Gastrocnemius medialis (tissue), 4 donors: Measurements from ENCODE around the gene CCDC87.

ENCODE experiments used
- POLR2A ChIP-seq, 2 donors: fragments of 450-650 bp; IDR thresholded peaks; one replicate each; pipeline ENCODE4 v1.6.1; 2017; ENCODE audit warnings: antibody characterized with exemption in 2 of 2, mild to moderate bottlenecking in 2 of 2, moderate library complexity in 2 of 2
- TF ChIP-seq, protein P1 (sequence below), 5 experiments: fragments of 450-650 bp in 3 of 5; fragments of 200-600 bp in 2 of 5; sonication (generic) in 2 of 5; IDR thresholded peaks in 4 of 5; conservative IDR thresholded peaks in 1 of 5; 1 replicate in 4 of 5; 2 replicates in 1 of 5; pipeline ENCODE4 v1.5.1; 2016 to 2019; ENCODE audit warnings: antibody characterized with exemption in 5 of 5, mild to moderate bottlenecking in 3 of 5, moderate library complexity in 3 of 5

DNA sequence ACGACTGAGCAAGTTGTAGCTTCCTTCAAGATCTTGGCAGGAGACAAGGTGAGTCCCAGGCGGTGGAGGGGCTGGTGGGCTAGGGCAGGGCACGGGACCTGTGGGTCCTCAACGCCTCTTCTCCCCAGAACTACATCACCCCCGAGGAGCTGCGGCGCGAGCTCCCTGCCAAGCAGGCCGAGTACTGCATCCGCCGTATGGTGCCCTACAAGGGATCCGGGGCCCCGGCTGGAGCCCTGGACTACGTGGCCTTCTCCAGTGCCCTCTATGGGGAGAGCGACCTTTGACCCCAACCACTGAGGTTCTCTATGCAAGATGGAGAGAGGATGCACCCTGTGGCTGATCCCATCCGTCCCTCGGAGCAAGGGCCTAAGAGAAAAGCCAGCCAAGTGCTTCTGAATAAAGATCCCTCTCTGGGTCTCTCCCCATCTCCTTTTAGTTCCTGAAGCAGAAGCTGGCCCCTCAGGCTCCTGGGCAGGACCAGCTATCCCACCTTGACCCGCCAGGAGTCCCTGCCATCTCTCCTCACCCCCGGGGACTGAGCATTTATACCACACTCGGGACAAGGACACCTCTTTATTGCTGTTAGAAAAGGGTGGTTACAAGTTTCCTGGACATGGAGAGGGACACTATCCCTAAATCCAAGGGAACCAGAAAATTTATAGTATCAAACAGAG is 29.8 kb downstream of the CCDC87 start:
- TF ChIP-seq POLR2A (IDR thresholded peaks at IDR 0.05): no peak
- TF ChIP-seq, protein P1, sequence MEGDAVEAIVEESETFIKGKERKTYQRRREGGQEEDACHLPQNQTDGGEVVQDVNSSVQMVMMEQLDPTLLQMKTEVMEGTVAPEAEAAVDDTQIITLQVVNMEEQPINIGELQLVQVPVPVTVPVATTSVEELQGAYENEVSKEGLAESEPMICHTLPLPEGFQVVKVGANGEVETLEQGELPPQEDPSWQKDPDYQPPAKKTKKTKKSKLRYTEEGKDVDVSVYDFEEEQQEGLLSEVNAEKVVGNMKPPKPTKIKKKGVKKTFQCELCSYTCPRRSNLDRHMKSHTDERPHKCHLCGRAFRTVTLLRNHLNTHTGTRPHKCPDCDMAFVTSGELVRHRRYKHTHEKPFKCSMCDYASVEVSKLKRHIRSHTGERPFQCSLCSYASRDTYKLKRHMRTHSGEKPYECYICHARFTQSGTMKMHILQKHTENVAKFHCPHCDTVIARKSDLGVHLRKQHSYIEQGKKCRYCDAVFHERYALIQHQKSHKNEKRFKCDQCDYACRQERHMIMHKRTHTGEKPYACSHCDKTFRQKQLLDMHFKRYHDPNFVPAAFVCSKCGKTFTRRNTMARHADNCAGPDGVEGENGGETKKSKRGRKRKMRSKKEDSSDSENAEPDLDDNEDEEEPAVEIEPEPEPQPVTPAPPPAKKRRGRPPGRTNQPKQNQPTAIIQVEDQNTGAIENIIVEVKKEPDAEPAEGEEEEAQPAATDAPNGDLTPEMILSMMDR (IDR thresholded peaks at IDR 0.05 in 4 of 5, conservative IDR thresholded peaks at IDR 0.05 in 1 of 5): no peak
